Nephron progenitor cell (in vitro differentiated cells): Measurements from ENCODE around the gene PCDHGB7.
"Not testable (repeated sequence)": the region's sequence is repeated elsewhere in the genome, so short reads cannot be mapped to it uniquely, and the experiment has no call there.

Source experiments
- DNase-seq: peaks from one replicate; pipeline ENCODE4 v3.0.0; 2021
- H3K27ac Mint-ChIP-seq: 2 replicates; pipeline ENCODE4 v1.8.0; 2021; ENCODE audit warnings: mild to moderate bottlenecking, moderate library complexity, mixed read lengths
- H3K27me3 Mint-ChIP-seq: 2 replicates; pipeline ENCODE4 v1.8.0; 2021; ENCODE audit warnings: mild to moderate bottlenecking, low read depth, mixed read lengths; ENCODE audit not compliant: poor library complexity
- H3K36me3 Mint-ChIP-seq: 2 replicates; pipeline ENCODE4 v1.8.0; 2021; ENCODE audit warnings: low read depth, mixed read lengths
- H3K4me1 Mint-ChIP-seq: 2 replicates; pipeline ENCODE4 v1.8.0; 2021; ENCODE audit warnings: mixed read lengths
- H3K4me3 Mint-ChIP-seq: 2 replicates; pipeline ENCODE4 v1.8.0; 2021; ENCODE audit warnings: mild to moderate bottlenecking, moderate library complexity, mixed read lengths
- H3K9me3 Mint-ChIP-seq: 2 replicates; pipeline ENCODE4 v1.8.0; 2021; ENCODE audit warnings: mild to moderate bottlenecking, moderate library complexity, mixed read lengths
- TF ChIP-seq, protein P1 (sequence below): fragments of 200-600 bp; sonication (generic); IDR thresholded peaks from 2 replicates; pipeline ENCODE4 v1.5.0; 2021; ENCODE audit warnings: antibody characterized with exemption

PCDHGB7 gene

DNA sequence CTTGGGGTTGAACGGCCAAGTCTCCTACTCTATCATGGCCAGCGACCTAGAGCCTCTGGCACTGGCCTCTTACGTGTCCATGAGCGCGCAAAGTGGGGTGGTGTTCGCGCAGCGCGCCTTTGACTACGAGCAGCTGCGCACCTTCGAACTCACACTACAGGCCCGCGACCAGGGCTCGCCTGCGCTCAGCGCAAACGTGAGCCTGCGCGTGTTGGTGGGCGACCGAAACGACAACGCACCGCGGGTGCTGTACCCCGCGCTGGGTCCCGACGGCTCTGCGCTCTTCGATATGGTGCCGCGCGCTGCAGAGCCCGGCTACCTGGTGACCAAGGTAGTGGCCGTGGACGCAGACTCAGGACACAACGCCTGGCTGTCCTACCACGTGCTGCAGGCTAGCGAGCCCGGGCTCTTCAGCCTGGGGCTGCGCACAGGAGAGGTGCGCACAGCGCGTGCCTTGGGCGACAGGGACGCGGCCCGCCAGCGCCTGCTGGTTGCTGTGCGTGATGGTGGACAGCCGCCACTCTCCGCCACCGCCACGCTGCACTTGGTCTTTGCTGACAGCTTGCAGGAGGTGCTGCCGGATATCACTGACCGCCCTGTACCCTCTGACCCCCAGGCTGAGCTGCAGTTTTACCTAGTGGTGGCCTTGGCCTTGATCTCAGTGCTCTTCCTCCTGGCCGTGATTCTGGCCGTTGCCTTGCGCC, 17.8 kb upstream of the PCDHGB7 start:
- Mint-ChIP-seq H3K4me3 (peak overlapping the region; percentile 17), H3K27me3 (peaks cover 5% of the 10 kb centered on the region), H3K9me3 (peaks cover 87% of the 10 kb centered on the region), H3K4me1 (no peaks in the 10 kb centered on the region), H3K27ac (no peak overlapping the region), H3K36me3 (peaks cover 66% of the 10 kb centered on the region)
- no peak for DNase-seq
- TF ChIP-seq, protein P1, sequence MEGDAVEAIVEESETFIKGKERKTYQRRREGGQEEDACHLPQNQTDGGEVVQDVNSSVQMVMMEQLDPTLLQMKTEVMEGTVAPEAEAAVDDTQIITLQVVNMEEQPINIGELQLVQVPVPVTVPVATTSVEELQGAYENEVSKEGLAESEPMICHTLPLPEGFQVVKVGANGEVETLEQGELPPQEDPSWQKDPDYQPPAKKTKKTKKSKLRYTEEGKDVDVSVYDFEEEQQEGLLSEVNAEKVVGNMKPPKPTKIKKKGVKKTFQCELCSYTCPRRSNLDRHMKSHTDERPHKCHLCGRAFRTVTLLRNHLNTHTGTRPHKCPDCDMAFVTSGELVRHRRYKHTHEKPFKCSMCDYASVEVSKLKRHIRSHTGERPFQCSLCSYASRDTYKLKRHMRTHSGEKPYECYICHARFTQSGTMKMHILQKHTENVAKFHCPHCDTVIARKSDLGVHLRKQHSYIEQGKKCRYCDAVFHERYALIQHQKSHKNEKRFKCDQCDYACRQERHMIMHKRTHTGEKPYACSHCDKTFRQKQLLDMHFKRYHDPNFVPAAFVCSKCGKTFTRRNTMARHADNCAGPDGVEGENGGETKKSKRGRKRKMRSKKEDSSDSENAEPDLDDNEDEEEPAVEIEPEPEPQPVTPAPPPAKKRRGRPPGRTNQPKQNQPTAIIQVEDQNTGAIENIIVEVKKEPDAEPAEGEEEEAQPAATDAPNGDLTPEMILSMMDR = no peak

DNA sequence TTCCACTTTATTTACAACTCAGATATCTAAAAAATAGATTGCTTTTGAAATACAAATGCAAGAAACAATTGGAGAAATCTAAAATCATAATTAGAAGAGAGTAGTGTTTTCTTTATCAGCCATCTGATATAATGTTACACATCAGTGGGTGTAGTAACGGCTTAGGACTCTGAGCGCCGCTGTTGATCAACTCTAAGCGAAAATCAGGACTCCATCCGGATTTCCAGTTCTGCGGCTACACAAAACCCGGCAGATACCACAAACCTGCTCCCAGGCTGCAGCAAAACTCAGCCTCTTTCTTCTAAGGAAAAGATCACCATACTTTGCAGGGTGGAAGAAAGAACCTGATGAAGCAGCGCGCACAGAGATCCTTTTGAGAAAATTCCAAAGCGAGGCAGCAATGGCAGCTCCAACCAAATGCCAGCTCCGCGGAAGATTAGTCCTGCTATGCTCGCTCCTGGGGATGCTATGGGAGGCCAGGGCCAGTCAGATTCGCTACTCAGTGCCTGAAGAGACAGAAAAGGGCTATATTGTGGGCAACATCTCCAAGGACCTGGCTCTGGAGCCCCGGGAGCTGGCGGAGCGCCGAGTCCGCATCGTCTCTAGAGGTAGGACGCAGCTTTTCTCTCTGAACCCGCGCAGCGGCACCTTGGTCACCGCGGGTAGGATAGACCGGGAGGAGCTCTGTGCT, 14.8 kb upstream of the PCDHGB7 start, which contains the start of gene PCDHGA9:
Gene PCDHGA9 (plus strand): TSS at position 226 of the 691 bp plus-strand sequence. CDS start 175 bp downstream, at position 401.
- peaks cover 70% of the 10 kb centered on the region for H3K36me3 Mint-ChIP-seq
- no peak for DNase-seq
- TF ChIP-seq, protein P1 = no peak
- H3K4me1 Mint-ChIP-seq = no peaks in the 10 kb centered on the region
- H3K9me3 Mint-ChIP-seq = peaks cover 89% of the 10 kb centered on the region
- H3K27ac Mint-ChIP-seq = no peak within 1 kb of the TSS
- H3K4me3 Mint-ChIP-seq = no peak within 1 kb of the TSS
- peaks cover 5% of the 10 kb centered on the region for H3K27me3 Mint-ChIP-seq

DNA sequence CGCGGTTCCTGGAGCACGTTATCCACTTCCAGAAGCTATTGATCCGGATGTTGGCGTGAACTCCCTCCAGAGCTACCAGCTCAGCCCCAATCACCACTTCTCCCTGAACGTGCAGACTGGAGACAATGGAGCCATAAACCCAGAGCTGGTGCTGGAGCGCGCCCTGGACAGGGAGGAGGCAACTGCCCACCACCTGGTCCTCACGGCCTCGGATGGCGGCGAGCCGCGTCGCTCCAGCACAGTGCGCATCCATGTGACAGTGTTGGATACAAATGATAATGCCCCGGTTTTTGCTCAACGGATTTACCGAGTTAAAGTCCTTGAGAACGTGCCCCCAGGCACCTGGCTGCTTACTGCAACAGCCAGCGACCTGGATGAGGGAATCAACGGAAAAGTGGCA, 14.1 kb upstream of the PCDHGB7 start:
- H3K27ac Mint-ChIP-seq = no peak overlapping the region
- H3K27me3 Mint-ChIP-seq = peaks cover 5% of the 10 kb centered on the region
- peaks cover 92% of the 10 kb centered on the region for H3K9me3 Mint-ChIP-seq
- TF ChIP-seq, protein P1 = no peak
- no peak for DNase-seq
- H3K36me3 Mint-ChIP-seq = peaks cover 77% of the 10 kb centered on the region
- peaks cover 4% of the 10 kb centered on the region for H3K4me1 Mint-ChIP-seq
- no peak overlapping the region for H3K4me3 Mint-ChIP-seq

DNA sequence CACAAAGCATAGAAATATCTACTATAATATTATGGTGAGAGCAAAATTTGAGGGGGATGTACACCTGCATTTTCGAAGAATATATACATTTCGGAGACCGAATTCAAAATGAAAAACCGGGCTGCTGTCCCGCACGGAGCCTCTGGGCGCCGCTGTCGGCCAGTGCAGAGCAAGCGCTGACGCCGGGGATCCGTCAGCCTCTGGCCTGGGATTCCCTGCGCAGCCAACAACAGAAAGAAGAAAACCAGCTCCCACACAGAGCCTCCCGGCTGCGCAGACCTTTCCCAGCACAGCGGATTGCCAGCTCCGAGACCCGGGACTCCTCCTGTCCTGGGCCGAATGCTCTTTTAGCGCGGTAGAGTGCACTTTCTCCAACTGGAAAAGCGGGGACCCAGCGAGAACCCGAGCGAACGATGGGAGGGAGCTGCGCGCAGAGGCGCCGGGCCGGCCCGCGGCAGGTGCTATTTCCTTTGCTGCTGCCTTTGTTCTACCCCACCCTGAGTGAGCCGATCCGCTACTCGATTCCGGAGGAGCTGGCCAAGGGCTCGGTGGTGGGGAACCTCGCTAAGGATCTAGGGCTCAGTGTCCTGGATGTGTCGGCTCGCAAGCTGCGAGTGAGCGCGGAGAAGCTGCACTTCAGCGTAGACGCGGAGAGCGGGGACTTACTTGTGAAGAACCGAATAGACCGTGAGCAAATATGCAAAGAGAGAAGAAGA, 9.5 kb upstream of the PCDHGB7 start, which contains the start of gene PCDHGB6:
Gene PCDHGB6 (plus strand): TSS at position 232 of the 716 bp plus-strand sequence. CDS start 182 bp downstream, at position 414.
- Mint-ChIP-seq H3K4me3 (peak within 1 kb of the TSS; percentile 97), H3K9me3 (peaks cover 98% of the 10 kb centered on the region), H3K36me3 (peaks cover 88% of the 10 kb centered on the region), H3K27ac (peak within 1 kb of the TSS; percentile 95), H3K4me1 (peaks cover 18% of the 10 kb centered on the region)
- TF ChIP-seq, protein P1 = peak; percentile 86
- not testable (repeated sequence) for H3K27me3 Mint-ChIP-seq
- peak; percentile 87 for DNase-seq

DNA sequence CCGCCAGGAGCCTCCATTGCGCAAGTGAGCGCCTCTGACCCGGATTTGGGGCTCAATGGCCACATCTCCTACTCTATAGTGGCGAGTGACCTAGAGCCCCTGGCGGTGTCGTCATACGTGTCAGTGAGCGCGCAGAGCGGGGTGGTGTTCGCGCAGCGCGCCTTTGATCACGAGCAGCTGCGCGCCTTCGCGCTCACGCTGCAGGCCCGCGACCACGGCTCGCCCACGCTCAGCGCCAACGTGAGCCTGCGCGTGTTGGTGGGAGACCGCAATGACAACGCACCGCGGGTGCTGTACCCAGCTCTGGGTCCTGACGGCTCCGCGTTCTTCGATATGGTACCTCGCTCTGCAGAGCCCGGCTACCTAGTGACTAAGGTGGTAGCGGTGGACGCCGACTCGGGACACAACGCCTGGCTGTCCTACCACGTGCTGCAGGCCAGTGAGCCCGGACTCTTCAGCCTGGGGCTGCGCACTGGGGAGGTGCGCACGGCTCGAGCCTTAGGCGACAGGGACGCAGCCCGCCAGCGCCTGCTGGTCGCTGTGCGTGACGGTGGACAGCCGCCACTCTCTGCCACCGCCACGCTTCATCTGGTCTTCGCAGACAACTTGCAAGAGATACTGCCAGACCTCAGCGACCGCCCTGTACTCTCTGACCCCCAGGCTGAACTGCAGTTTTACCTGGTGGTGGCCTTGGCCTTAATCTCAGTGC, 7.7 kb upstream of the PCDHGB7 start:
- no peak for DNase-seq
- H3K9me3 Mint-ChIP-seq = peaks cover 100% of the 10 kb centered on the region
- no peak overlapping the region for H3K27ac Mint-ChIP-seq
- peaks cover 23% of the 10 kb centered on the region for H3K27me3 Mint-ChIP-seq
- peak overlapping the region; percentile 79 for H3K4me3 Mint-ChIP-seq
- TF ChIP-seq, protein P1 = no peak
- peaks cover 95% of the 10 kb centered on the region for H3K36me3 Mint-ChIP-seq
- peaks cover 23% of the 10 kb centered on the region for H3K4me1 Mint-ChIP-seq
